ENCODE data around the gene PRKACG. TPM values are rescaled to one million over a fixed set of nuclear protein-coding genes. Genes with fewer than 3 reads are reported as not detected.

Gene PRKACG
- total and polyA plus RNA-seq, 2 of the 8 experiments (the other 6 are each of a cell fraction or from before 2014, with no cell fraction given), result not detected

DNA sequence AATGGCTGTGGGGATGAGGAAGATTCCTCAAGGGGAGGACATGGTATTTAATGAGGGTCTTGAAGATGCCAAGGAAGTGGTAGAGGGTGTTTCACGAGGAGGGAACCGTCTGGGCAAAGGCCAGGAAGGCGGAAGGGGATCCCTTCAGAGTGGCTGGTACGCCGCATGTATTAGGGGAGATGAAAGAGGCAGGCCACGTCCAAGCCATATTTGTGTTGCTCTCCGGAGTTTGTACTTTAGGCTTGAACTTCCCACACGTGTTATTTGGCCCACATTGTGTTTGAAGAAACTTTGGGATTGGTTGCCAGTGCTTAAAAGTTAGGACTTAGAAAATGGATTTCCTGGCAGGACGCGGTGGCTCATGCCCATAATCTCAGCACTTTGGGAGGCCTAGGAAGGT lies 22.9 kb upstream of the PRKACG start:
- H2AFZ ChIP-seq (ENCODE audit: low read length), result no peak overlapping the region
- DNase-seq (ENCODE audit: low read depth in 1 of 2, low spot score in 2 of 2), result no peak
- POLR2A ChIA-PET (ENCODE audit: partially characterized antibody), result interaction anchor here (0.7 to 2.0 kb wide), 6 partner anchors 9 to 92 kb away, joined by 3 to 8 read pairs (median 3); no protein-coding TSS in a partner anchor

More for the DNA sequence above, 22.9 kb upstream of the PRKACG start:
- H3K4ac ChIP-seq (replicated peaks; ENCODE audit: insufficient read length, low read depth, low read length), result peak overlapping the region; percentile 24
- H3K23ac ChIP-seq (ENCODE audit: insufficient read length), result no peak overlapping the region
- 0 out of 2 replicates have a peak overlapping the region, but pooled peaks have one; percentile 39 for H2BK12ac ChIP-seq (ENCODE audit: low read depth, low read length)
- peaks cover 0 to 6% of the 10 kb centered on the region in 2 experiments for H4K20me1 ChIP-seq (replicated peaks in 1 of 2; ENCODE audit: control insufficient read depth in 1 of 2, insufficient read depth in 2 of 2, low read length in 2 of 2)
- no peak for FAIRE-seq
- peaks cover 7% of the 10 kb centered on the region; the same call in 1 of the 2 replicates for H3K23me2 ChIP-seq (ENCODE audit: low read depth, low read length)
- H2BK120ac ChIP-seq (replicated peaks; ENCODE audit: low read depth, low read length), result no peak overlapping the region
- H3K4me1 ChIP-seq (replicated peaks in 1 of 4; ENCODE audit: control insufficient read depth in 3 of 4, insufficient read depth in 4 of 4, low read length in 3 of 4), result peaks cover 0 to 4% (median 1%) of the 10 kb centered on the region in 4 experiments; a peak in 2 of 7 replicates
- no peak overlapping the region for H2AK5ac ChIP-seq (ENCODE audit: low read depth, low read length)
- no peak overlapping the region for H3K14ac ChIP-seq (ENCODE audit: insufficient read length)
- H3K27me3 ChIP-seq (replicated peaks in 1 of 4; ENCODE audit: control insufficient read depth in 3 of 4, extremely low read depth in 1 of 4, insufficient read depth in 3 of 4, low read length in 3 of 4), result no peaks in the 10 kb centered on the region
- no peak overlapping the region for H3K27ac ChIP-seq (ENCODE audit: low read depth, low read length)
- no peak overlapping the region; the same call in 1 of the 2 replicates for H2BK5ac ChIP-seq (ENCODE audit: low read depth, low read length)
- H3K18ac ChIP-seq (ENCODE audit: extremely low read depth, low read length), result peak overlapping the region; percentile 5; the same call in 1 of the 2 replicates
- 0 out of 2 replicates have a peak overlapping the region, but pooled peaks have one; percentile 61 for H2BK20ac ChIP-seq (ENCODE audit: low read length)
- CTCF ChIA-PET (ENCODE audit: partially characterized antibody), result interaction anchor here (0.7 to 1.0 kb wide), 4 partner anchors 10 to 154 kb away, joined by 3 to 4 read pairs (median 3); no protein-coding TSS in a partner anchor
- H3K4me3 ChIP-seq (ENCODE audit: extremely low read depth in 1 of 4, insufficient read depth in 2 of 4, low read depth in 3 of 4, low read length in 4 of 4), result peak overlapping the region; percentile 61 to 96 (median 83)
- TF ChIP-seq CBX5 (IDR thresholded peaks at IDR 0.05; ENCODE audit: low read depth, low read length), result no peak
- TF ChIP-seq HDAC6 (IDR thresholded peaks at IDR 0.05; ENCODE audit: low read depth, low read length), result no peak
- peak; percentile 1 for TF ChIP-seq ASH2L (IDR thresholded peaks at IDR 0.05; ENCODE audit: low read length)
- H4K91ac ChIP-seq (replicated peaks; ENCODE audit: insufficient read length, low read length), result peak overlapping the region; percentile 61
- WGBS, 2 experiments (ENCODE audit: extremely low coverage in 1 of 2, insufficient coverage in 1 of 2, insufficient read length in 1 of 2, insufficient replicate concordance in 2 of 2, low coverage in 1 of 2, low lambda C conversion rate in 2 of 2, missing lambda C conversion rate in 1 of 2), result 71% methylated on average over 10 of the region's 10 CpGs; no CpG with 5 or more reads in 1 of the 2 experiments
- peaks cover 13 to 51% of the 10 kb centered on the region in 2 experiments for H3K79me2 ChIP-seq (ENCODE audit: control insufficient read depth in 1 of 2, insufficient read depth in 2 of 2, low read length in 2 of 2)
- H3K79me1 ChIP-seq (ENCODE audit: low read depth, low read length), result peaks cover 7% of the 10 kb centered on the region; the same call in 1 of the 2 replicates
- H3K36me3 ChIP-seq (ENCODE audit: control insufficient read depth in 2 of 4, insufficient read depth in 4 of 4, low read length in 3 of 4), result no peaks in the 10 kb centered on the region
- no peaks in the 10 kb centered on the region for H3K9me3 ChIP-seq (ENCODE audit: insufficient read depth in 2 of 2, low read depth in 1 of 2, low read length in 1 of 2)
- no peak overlapping the region; the same call in 1 of the 2 replicates for H2BK15ac ChIP-seq (ENCODE audit: low read length)
- H4K5ac ChIP-seq (ENCODE audit: insufficient read length, low read depth, low read length), result no peak overlapping the region
- peak overlapping the region; percentile 71 to 77 for H3K4me2 ChIP-seq (ENCODE audit: insufficient read depth in 1 of 2, low read depth in 2 of 2, low read length in 2 of 2)
- H3K9ac ChIP-seq (replicated peaks in 1 of 4; ENCODE audit: extremely low read depth in 1 of 4, low read depth in 3 of 4, low read length in 3 of 4), result peak overlapping the region in 3 of 4 experiments; percentile 24 to 83 (median 25); a peak in 4 of 7 replicates
- no peak overlapping the region for H4K8ac ChIP-seq (ENCODE audit: extremely low read depth, insufficient read depth, low read length)
- H3K56ac ChIP-seq (replicated peaks; ENCODE audit: insufficient read length, low read depth, low read length), result no peak overlapping the region

Measured in H1 (cell line).